Measurements from ENCODE around the gene BAG3. TPM values are rescaled to one million over a fixed set of nuclear protein-coding genes. Genes with fewer than 3 reads are reported as not detected.
A peak's percentile ranks its signal among the peaks of the same experiment; 100 is the strongest.
"Not testable (repeated sequence)": the region's sequence is repeated elsewhere in the genome, so short reads cannot be mapped to it uniquely, and the experiment has no call there.

BAG3 gene
- polyA plus RNA-seq (ENCODE audit: insufficient read length), result 47.0 TPM

GRCh38 chr10:119650692-119651513 lies at the start of gene BAG3:
Gene BAG3 (plus strand): TSS chr10:119651380. CDS start chr10:119651676, 296 bp downstream.
- DNase-seq, result peak; percentile 91

GRCh38 chr10:119602241-119603095 lies 48.7 kb upstream of the BAG3 start:
- DNase-seq, result no peak

GRCh38 chr10:119604468-119604867 lies 46.7 kb upstream of the BAG3 start:
- no peak for DNase-seq

GRCh38 chr10:119608316-119609155 lies 42.6 kb upstream of the BAG3 start:
- no peak for DNase-seq

- no peak for DNase-seq
Measured at GRCh38 chr10:119609516-119609915, 41.7 kb upstream of the BAG3 start.

GRCh38 chr10:119611433-119611832 lies 39.7 kb upstream of the BAG3 start:
- no peak for DNase-seq

- no peak for DNase-seq
Measured at GRCh38 chr10:119613741-119614140, 37.4 kb upstream of the BAG3 start.

- no peak for DNase-seq
Measured at GRCh38 chr10:119614686-119615085, 36.5 kb upstream of the BAG3 start.

- no peak for DNase-seq
Measured at GRCh38 chr10:119616882-119617570, 34.2 kb upstream of the BAG3 start.

- no peak for DNase-seq
Measured at GRCh38 chr10:119619215-119619614, 32.0 kb upstream of the BAG3 start.

- not testable (repeated sequence) for DNase-seq
Measured at GRCh38 chr10:119619811-119620210, 31.4 kb upstream of the BAG3 start.

GRCh38 chr10:119620241-119621077 lies 30.7 kb upstream of the BAG3 start:
- no peak for DNase-seq

- DNase-seq, result no peak
Measured at GRCh38 chr10:119621078-119621384, 30.1 kb upstream of the BAG3 start.

GRCh38 chr10:119625570-119626280 lies 25.5 kb upstream of the BAG3 start:
- no peak for DNase-seq

- no peak for DNase-seq
Measured at GRCh38 chr10:119630300-119630699, 20.9 kb upstream of the BAG3 start.

- peak; percentile 39 for DNase-seq
Measured at GRCh38 chr10:119633538-119634218, 17.5 kb upstream of the BAG3 start.

GRCh38 chr10:119634219-119634544 lies 17.0 kb upstream of the BAG3 start:
- DNase-seq, result no peak

- no peak for DNase-seq
Measured at GRCh38 chr10:119637631-119638030, 13.5 kb upstream of the BAG3 start.

- DNase-seq, result no peak
Measured at GRCh38 chr10:119638982-119639381, 12.2 kb upstream of the BAG3 start.

GRCh38 chr10:119640384-119640783 lies 10.8 kb upstream of the BAG3 start:
- no peak for DNase-seq
